ENCODE measurements around the gene PRDM5.

GRCh38 chr4:120765260-120765680, 157.3 kb downstream of the PRDM5 start:
- no peak for TF ChIP-seq CTCF (conservative IDR thresholded peaks at IDR 0.05 in 1 of 2, IDR thresholded peaks at IDR 0.05 in 1 of 2; ENCODE audit: low read depth in 1 of 2, low read length in 2 of 2)
- no peak for TF ChIP-seq EZH2 (IDR thresholded peaks at IDR 0.05; ENCODE audit: low read length, missing control alignments)

All from fibroblast of lung (primary cell).